ENCODE results near the gene PRKN.

- TF ChIP-seq CTCF (IDR thresholded peaks at IDR 0.05; ENCODE audit: insufficient read depth, low read length) (no peak), SPI1 (IDR thresholded peaks at IDR 0.05; ENCODE audit: borderline replicate concordance, low read depth) (no peak), POLR2AphosphoS5 (IDR thresholded peaks at IDR 0.05; ENCODE audit: low read depth) (no peak), REST (IDR thresholded peaks at IDR 0.05; ENCODE audit: insufficient replicate concordance, low read depth) (no peak), GABPA (IDR thresholded peaks at IDR 0.05; ENCODE audit: low read depth) (no peak)
These were observed 1312.2 kb downstream of the PRKN start for GRCh38 chr6:161415302-161415855.
